Nephron progenitor cell (in vitro differentiated cells): ENCODE results near the gene NUP54.

Experiments used
- DNase-seq: peaks from one replicate; pipeline ENCODE4 v3.0.0; 2021
- H3K27ac Mint-ChIP-seq: 2 replicates; pipeline ENCODE4 v1.8.0; 2021; ENCODE audit warnings: mild to moderate bottlenecking, moderate library complexity, mixed read lengths
- H3K27me3 Mint-ChIP-seq: 2 replicates; pipeline ENCODE4 v1.8.0; 2021; ENCODE audit warnings: mild to moderate bottlenecking, low read depth, mixed read lengths; ENCODE audit not compliant: poor library complexity
- H3K36me3 Mint-ChIP-seq: 2 replicates; pipeline ENCODE4 v1.8.0; 2021; ENCODE audit warnings: low read depth, mixed read lengths
- H3K4me1 Mint-ChIP-seq: 2 replicates; pipeline ENCODE4 v1.8.0; 2021; ENCODE audit warnings: mixed read lengths
- H3K4me3 Mint-ChIP-seq: 2 replicates; pipeline ENCODE4 v1.8.0; 2021; ENCODE audit warnings: mild to moderate bottlenecking, moderate library complexity, mixed read lengths
- H3K9me3 Mint-ChIP-seq: 2 replicates; pipeline ENCODE4 v1.8.0; 2021; ENCODE audit warnings: mild to moderate bottlenecking, moderate library complexity, mixed read lengths
- TF ChIP-seq, protein P1 (sequence below): fragments of 200-600 bp; sonication (generic); IDR thresholded peaks from 2 replicates; pipeline ENCODE4 v1.5.0; 2021; ENCODE audit warnings: antibody characterized with exemption

Gene NUP54

DNA sequence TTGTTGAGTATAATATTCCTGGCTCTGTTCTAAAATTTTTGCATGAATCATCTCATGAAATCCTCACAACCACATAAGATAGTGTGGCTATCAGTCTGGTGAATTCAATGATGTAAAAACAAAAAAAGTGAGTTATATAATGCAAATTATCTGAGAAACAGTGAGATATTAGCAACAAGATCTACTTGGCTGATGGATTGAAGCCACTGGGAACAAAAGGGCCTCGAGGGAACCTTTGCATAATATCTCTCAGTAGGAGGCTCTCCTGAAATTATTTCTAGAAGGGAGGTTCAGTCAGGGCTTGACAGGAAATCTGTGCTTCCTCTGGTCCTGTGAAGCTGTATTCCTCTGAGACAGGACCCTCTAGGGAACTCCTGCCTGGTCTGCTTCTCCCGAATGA, 30.1 kb upstream of the NUP54 start:
- TF ChIP-seq, protein P1, sequence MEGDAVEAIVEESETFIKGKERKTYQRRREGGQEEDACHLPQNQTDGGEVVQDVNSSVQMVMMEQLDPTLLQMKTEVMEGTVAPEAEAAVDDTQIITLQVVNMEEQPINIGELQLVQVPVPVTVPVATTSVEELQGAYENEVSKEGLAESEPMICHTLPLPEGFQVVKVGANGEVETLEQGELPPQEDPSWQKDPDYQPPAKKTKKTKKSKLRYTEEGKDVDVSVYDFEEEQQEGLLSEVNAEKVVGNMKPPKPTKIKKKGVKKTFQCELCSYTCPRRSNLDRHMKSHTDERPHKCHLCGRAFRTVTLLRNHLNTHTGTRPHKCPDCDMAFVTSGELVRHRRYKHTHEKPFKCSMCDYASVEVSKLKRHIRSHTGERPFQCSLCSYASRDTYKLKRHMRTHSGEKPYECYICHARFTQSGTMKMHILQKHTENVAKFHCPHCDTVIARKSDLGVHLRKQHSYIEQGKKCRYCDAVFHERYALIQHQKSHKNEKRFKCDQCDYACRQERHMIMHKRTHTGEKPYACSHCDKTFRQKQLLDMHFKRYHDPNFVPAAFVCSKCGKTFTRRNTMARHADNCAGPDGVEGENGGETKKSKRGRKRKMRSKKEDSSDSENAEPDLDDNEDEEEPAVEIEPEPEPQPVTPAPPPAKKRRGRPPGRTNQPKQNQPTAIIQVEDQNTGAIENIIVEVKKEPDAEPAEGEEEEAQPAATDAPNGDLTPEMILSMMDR, result no peak
- no peak overlapping the region for H3K27ac Mint-ChIP-seq
- no peak for DNase-seq
- H3K4me1 Mint-ChIP-seq, result no peaks in the 10 kb centered on the region
- no peak overlapping the region for H3K4me3 Mint-ChIP-seq
- H3K36me3 Mint-ChIP-seq, result peaks cover 19% of the 10 kb centered on the region
- no peaks in the 10 kb centered on the region for H3K27me3 Mint-ChIP-seq
- H3K9me3 Mint-ChIP-seq, result no peaks in the 10 kb centered on the region

DNA sequence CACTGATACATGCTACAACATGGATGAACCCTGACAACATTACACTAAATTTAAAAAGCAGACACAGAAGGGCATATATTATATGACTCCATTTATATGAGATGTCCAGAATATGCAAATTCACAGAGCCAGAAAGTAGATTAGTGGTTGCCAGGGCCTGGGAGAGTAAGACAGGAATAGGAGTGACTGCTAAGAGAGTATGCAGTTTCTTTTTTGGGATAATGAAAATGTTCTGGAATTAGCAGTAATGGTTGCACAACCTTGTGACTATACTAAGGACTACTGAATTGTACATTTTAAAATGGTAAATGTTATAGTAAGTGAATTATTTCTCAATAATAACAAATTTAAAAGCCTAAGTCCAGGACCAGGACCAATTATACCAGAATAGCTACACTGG, 29.5 kb upstream of the NUP54 start:
- Mint-ChIP-seq H3K36me3 (peaks cover 25% of the 10 kb centered on the region), H3K4me3 (no peak overlapping the region), H3K4me1 (no peaks in the 10 kb centered on the region), H3K9me3 (no peaks in the 10 kb centered on the region), H3K27me3 (no peaks in the 10 kb centered on the region), H3K27ac (no peak overlapping the region)
- TF ChIP-seq, protein P1, result no peak
- DNase-seq, result no peak

DNA sequence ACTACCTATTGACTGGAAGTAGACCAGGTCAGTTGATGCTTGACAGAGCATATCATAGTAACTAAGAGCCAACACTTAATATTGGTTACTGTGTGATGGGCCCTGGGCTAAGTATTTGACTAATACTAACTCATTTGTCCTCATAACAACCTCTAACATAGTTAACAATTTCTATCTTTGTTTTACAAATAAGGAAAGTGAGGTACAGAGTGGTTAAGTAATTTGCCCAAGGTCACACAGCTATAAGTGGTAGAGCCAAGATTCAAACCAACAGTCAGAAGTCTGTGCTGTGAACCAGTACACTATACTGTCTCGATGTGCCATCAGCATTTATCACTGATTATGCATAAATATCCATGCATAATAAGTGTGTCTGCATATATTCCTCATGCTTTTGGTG, 27.1 kb upstream of the NUP54 start:
- H3K4me3 Mint-ChIP-seq, result no peak overlapping the region
- H3K9me3 Mint-ChIP-seq, result no peaks in the 10 kb centered on the region
- no peak for DNase-seq
- no peaks in the 10 kb centered on the region for H3K4me1 Mint-ChIP-seq
- peaks cover 34% of the 10 kb centered on the region for H3K36me3 Mint-ChIP-seq
- TF ChIP-seq, protein P1, result no peak
- no peak overlapping the region for H3K27ac Mint-ChIP-seq
- H3K27me3 Mint-ChIP-seq, result no peaks in the 10 kb centered on the region

DNA sequence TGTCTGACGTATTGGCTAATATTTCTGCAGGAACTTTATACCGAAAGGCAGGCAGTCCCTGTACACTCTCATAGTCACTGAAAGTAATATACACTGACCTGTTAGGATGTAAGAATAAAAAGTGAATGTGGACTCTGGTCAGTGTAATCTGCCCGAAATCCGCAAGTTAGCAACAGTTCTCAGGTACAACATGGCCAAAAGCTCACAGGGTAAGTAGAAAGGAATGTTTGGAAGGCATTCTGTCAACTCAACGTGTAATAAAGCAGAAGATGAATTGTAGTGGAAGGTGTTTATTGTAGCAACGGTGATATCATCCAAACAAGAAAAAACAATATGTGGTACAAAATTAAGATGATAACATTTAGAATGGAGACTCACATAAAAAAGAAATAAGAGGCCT, 26.0 kb upstream of the NUP54 start:
- Mint-ChIP-seq H3K4me3 (no peak overlapping the region), H3K9me3 (no peaks in the 10 kb centered on the region), H3K27ac (no peak overlapping the region), H3K36me3 (peaks cover 34% of the 10 kb centered on the region), H3K27me3 (no peaks in the 10 kb centered on the region), H3K4me1 (no peaks in the 10 kb centered on the region)
- DNase-seq, result no peak
- TF ChIP-seq, protein P1, result no peak

DNA sequence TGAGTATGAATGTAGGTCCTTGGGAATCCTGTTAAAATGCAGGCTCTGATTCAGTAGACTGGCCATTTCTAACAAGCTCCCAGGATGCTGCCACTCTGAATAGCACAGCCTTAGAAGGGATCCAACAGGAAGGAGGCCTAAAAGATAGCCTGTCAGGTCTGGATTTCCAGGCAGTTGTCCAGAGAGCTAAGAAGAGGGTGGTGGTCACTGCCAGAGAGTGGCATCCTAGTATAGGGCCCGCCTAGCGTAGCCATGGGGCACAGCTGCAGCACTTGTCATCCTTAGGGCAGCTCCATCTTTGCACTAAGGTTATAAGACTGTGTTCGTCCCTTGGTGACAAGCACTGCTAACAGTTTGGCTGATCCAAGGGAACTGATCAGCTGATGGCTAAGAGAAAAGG, 20.5 kb upstream of the NUP54 start:
- Mint-ChIP-seq H3K27ac (no peak overlapping the region), H3K27me3 (no peaks in the 10 kb centered on the region), H3K9me3 (no peaks in the 10 kb centered on the region), H3K36me3 (peaks cover 47% of the 10 kb centered on the region), H3K4me3 (no peak overlapping the region), H3K4me1 (no peaks in the 10 kb centered on the region)
- no peak for DNase-seq
- TF ChIP-seq, protein P1, result no peak

DNA sequence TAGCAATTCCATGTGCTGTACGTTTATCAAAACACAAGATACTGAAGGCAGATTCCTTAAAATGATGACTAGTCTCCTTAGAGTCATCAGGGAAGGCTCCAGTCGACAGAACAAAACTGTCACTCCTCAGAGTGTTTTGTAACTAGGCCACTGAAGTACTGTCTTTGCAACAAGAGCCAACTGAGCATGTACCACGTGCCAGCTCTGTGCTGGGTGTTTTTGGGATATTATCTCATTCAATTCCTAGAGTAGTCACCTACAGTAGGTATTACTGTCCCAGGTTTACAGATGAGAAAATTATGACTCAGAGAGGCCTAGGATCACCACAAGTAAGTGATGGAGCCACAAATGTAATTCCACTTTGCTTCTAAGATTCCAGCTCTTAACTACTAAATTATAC, 18.3 kb upstream of the NUP54 start:
- TF ChIP-seq, protein P1, result no peak
- Mint-ChIP-seq H3K27me3 (no peaks in the 10 kb centered on the region), H3K36me3 (peaks cover 55% of the 10 kb centered on the region), H3K9me3 (no peaks in the 10 kb centered on the region), H3K4me1 (no peaks in the 10 kb centered on the region), H3K4me3 (no peak overlapping the region), H3K27ac (no peak overlapping the region)
- no peak for DNase-seq
